ENCODE data around the gene OR2C3. TPM values are rescaled to one million over a fixed set of nuclear protein-coding genes. Genes with fewer than 3 reads are reported as not detected.

OR2C3 gene
- total RNA-seq, 1 donor from 2014 or later: 0.04 TPM

GRCh38 chr1:247506831-247507230, 29.4 kb downstream of the OR2C3 start:
- Histone ChIP-seq H3K36me3 (ENCODE audit: control insufficient read depth, insufficient read depth, low read length) (no peaks in the 10 kb centered on the region), H3K4me3 (ENCODE audit: low read depth, low read length) (no peak overlapping the region), H3K27me3 (ENCODE audit: control insufficient read depth, insufficient read depth, low read length) (no peaks in the 10 kb centered on the region)
- no peak for DNase-seq (ENCODE audit: low read depth)
- TF ChIP-seq, protein P1, sequence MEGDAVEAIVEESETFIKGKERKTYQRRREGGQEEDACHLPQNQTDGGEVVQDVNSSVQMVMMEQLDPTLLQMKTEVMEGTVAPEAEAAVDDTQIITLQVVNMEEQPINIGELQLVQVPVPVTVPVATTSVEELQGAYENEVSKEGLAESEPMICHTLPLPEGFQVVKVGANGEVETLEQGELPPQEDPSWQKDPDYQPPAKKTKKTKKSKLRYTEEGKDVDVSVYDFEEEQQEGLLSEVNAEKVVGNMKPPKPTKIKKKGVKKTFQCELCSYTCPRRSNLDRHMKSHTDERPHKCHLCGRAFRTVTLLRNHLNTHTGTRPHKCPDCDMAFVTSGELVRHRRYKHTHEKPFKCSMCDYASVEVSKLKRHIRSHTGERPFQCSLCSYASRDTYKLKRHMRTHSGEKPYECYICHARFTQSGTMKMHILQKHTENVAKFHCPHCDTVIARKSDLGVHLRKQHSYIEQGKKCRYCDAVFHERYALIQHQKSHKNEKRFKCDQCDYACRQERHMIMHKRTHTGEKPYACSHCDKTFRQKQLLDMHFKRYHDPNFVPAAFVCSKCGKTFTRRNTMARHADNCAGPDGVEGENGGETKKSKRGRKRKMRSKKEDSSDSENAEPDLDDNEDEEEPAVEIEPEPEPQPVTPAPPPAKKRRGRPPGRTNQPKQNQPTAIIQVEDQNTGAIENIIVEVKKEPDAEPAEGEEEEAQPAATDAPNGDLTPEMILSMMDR (IDR thresholded peaks at IDR 0.05; ENCODE audit: insufficient read depth, low read length, poor library complexity, severe bottlenecking): no peak

GRCh38 chr1:247500865-247501264, 35.4 kb downstream of the OR2C3 start:
- H3K27me3 ChIP-seq (ENCODE audit: control insufficient read depth, insufficient read depth, low read length): no peaks in the 10 kb centered on the region
- H3K4me3 ChIP-seq (ENCODE audit: low read depth, low read length): no peak overlapping the region
- no peaks in the 10 kb centered on the region for H3K36me3 ChIP-seq (ENCODE audit: control insufficient read depth, insufficient read depth, low read length)
- TF ChIP-seq, protein P1 (IDR thresholded peaks at IDR 0.05; ENCODE audit: insufficient read depth, low read length, poor library complexity, severe bottlenecking): no peak
- no peak for DNase-seq (ENCODE audit: low read depth)

DNA sequence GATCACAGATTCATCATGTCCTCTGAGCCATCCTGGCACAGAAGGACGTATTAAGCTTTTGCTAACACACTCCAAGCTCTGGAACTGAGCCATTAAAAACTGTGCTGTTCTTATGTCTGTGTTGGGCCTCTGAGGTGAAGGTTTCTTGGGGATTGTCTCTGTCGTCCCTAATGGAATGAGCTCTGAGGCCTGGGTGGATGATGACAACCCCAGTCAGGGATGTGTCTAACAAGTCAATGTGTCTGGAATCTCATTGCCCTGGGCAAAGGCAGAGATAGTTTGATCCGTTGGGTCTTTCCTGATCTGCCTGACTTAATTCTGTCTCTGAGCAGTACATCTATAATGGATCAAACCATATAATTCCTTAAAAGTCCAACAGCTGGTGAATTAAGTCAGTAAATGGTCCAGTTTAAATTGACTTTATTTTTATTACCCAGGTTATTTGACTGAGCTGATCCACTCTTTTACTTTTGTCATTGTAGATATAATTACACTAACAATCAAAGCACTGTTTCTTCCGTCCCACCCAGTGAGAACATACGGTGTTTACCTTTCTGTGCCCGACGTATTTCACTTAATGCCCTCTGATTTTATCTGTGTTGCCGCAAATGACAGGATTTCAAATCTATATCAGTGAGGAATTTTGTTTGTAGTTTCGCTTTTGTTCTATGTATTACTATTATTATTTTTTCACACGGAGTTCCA, 39.5 kb downstream of the OR2C3 start:
- no peak for DNase-seq (ENCODE audit: low read depth)
- Histone ChIP-seq H3K4me3 (ENCODE audit: low read depth, low read length) (no peak overlapping the region), H3K27me3 (ENCODE audit: control insufficient read depth, insufficient read depth, low read length) (no peaks in the 10 kb centered on the region), H3K36me3 (ENCODE audit: control insufficient read depth, insufficient read depth, low read length) (no peaks in the 10 kb centered on the region)
- TF ChIP-seq, protein P1 (IDR thresholded peaks at IDR 0.05; ENCODE audit: insufficient read depth, low read length, poor library complexity, severe bottlenecking): no peak

DNA sequence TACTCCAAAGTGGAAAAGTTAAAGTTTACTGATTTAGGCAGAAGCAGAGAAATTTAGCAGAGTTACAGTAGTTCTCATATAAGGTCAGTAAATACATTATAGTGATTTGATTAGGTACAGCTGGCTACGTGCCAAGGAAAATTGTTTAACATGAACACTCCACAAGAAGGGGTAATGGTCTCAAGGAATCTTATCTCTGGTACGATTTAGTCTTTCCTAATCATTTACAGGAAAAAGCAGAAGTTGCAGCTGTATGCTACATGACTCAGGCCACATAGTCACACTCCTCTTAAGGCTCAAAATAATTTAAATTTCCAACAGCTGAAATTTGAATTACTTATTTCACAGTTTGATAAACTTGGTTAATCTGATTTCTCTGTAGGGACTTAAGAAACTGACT, 41.5 kb downstream of the OR2C3 start:
- no peak for DNase-seq (ENCODE audit: low read depth)
- TF ChIP-seq, protein P1 (IDR thresholded peaks at IDR 0.05; ENCODE audit: insufficient read depth, low read length, poor library complexity, severe bottlenecking): no peak
- H3K36me3 ChIP-seq (ENCODE audit: control insufficient read depth, insufficient read depth, low read length): no peaks in the 10 kb centered on the region
- no peaks in the 10 kb centered on the region for H3K27me3 ChIP-seq (ENCODE audit: control insufficient read depth, insufficient read depth, low read length)
- no peak overlapping the region for H3K4me3 ChIP-seq (ENCODE audit: low read depth, low read length)

DNA sequence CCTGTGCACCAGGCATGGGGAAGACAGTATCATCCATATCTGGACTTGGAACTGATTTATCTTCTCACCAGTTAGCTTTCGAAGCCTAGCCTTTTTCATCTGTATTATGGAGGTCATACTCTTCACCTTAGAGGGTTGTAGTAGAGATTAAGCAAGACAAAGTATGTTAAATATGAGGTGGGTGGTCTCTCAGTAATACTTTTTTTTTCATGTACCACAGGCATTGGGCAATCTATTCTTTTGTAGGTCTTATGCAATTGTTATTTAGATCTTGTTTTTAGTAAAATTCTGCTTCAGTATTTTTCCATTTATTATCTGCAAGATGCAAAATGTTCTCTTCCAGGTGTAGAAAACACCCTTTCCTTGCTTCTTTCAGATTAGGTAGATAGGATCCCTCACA, 43.1 kb downstream of the OR2C3 start:
- TF ChIP-seq, protein P1 (IDR thresholded peaks at IDR 0.05; ENCODE audit: insufficient read depth, low read length, poor library complexity, severe bottlenecking): no peak
- Histone ChIP-seq H3K27me3 (ENCODE audit: control insufficient read depth, insufficient read depth, low read length) (no peaks in the 10 kb centered on the region), H3K36me3 (ENCODE audit: control insufficient read depth, insufficient read depth, low read length) (no peaks in the 10 kb centered on the region), H3K4me3 (ENCODE audit: low read depth, low read length) (no peak overlapping the region)
- no peak for DNase-seq (ENCODE audit: low read depth)

DNA sequence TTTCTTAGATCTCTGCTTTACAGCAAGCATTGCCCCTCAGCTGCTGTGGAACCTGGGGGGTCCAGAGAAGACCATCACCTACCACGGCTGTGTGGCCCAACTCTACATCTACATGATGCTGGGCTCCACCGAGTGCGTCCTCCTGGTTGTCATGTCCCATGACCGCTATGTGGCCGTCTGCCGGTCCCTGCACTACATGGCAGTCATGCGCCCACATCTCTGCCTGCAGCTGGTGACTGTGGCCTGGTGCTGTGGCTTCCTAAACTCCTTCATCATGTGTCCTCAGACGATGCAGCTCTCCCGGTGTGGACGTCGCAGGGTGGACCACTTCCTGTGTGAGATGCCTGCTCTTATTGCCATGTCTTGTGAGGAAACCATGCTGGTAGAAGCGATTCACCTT, 44.9 kb downstream of the OR2C3 start:
- TF ChIP-seq, protein P1 (IDR thresholded peaks at IDR 0.05; ENCODE audit: insufficient read depth, low read length, poor library complexity, severe bottlenecking): no peak

More for the DNA sequence above, 44.9 kb downstream of the OR2C3 start:
- no peak for DNase-seq (ENCODE audit: low read depth)
- H3K27me3 ChIP-seq (ENCODE audit: control insufficient read depth, insufficient read depth, low read length): no peaks in the 10 kb centered on the region
- no peak overlapping the region for H3K4me3 ChIP-seq (ENCODE audit: low read depth, low read length)
- no peaks in the 10 kb centered on the region for H3K36me3 ChIP-seq (ENCODE audit: control insufficient read depth, insufficient read depth, low read length)
